Common myeloid progenitor, CD34-positive (primary cell): ENCODE data around the gene MEF2C.

Source experiments
- CTCF ChIA-PET: fragments of 350-600 bp; sonication (Branson Sonifier 250); formaldehyde crosslinking; loops from one replicate; lab custom pipeline; 2021; ENCODE audit warnings: antibody characterized with exemption; lab: Charles Lee
- POLR2A ChIA-PET: fragments of 350-600 bp; sonication (Branson Sonifier 250); formaldehyde crosslinking; loops from one replicate; lab custom pipeline; 2021; ENCODE audit warnings: antibody characterized with exemption; lab: Charles Lee
- DNase-seq, 3 donors: peaks; one replicate each; pipeline versions ENCODE4 v3.0.0 to v3.0.0-alpha.2; 2013
- H3K27ac ChIP-seq, 2 experiments: 1 replicate in 1 of 2; 2 replicates in 1 of 2; pipeline ENCODE4 v1.7.0; 2013; ENCODE audit warnings: inconsistent platforms in 2 of 2, low read length in 2 of 2, mild to moderate bottlenecking in 2 of 2, low read depth in 1 of 2, moderate library complexity in 1 of 2; ENCODE audit not compliant: severe bottlenecking in 2 of 2, insufficient read depth in 1 of 2, poor library complexity in 1 of 2
- H3K27me3 ChIP-seq, 5 experiments: replicated peaks in 2 of 5; 1 replicate in 3 of 5; 2 replicates in 2 of 5; pipeline versions ENCODE4 v1.6.1 to v1.7.0; 2013; ENCODE audit warnings: low read length in 4 of 5, mild to moderate bottlenecking in 2 of 5, moderate library complexity in 2 of 5, inconsistent platforms in 1 of 5; ENCODE audit not compliant: insufficient read depth in 5 of 5, control insufficient read depth in 4 of 5
- H3K36me3 ChIP-seq, 4 experiments: 1 replicate in 2 of 4; 2 replicates in 2 of 4; pipeline versions ENCODE4 v1.6.1 to v1.7.0; 2013; ENCODE audit warnings: low read length in 3 of 4, control low read depth in 1 of 4, mild to moderate bottlenecking in 1 of 4; ENCODE audit not compliant: control insufficient read depth in 4 of 4, insufficient read depth in 4 of 4
- H3K4me1 ChIP-seq, 4 experiments: 1 replicate in 3 of 4; 2 replicates in 1 of 4; pipeline versions ENCODE4 v1.6.1 to v1.7.1; 2013; ENCODE audit warnings: low read length in 3 of 4, mild to moderate bottlenecking in 3 of 4, control low read depth in 1 of 4, inconsistent platforms in 1 of 4, moderate library complexity in 1 of 4; ENCODE audit not compliant: control insufficient read depth in 4 of 4, insufficient read depth in 4 of 4; ENCODE audit errors: control extremely low read depth in 1 of 4
- H3K4me3 ChIP-seq, 7 experiments: 1 replicate in 4 of 7; 2 replicates in 3 of 7; pipeline versions ENCODE4 v1.5.1 to v1.7.0; 2013; ENCODE audit warnings: mild to moderate bottlenecking in 7 of 7, low read length in 6 of 7, moderate library complexity in 6 of 7, inconsistent platforms in 2 of 7, low read depth in 2 of 7, control low read depth in 1 of 7; ENCODE audit not compliant: insufficient read depth in 4 of 7, control insufficient read depth in 1 of 7; ENCODE audit errors: extremely low read depth in 1 of 7
- H3K9me3 ChIP-seq, 5 experiments: 1 replicate in 4 of 5; 2 replicates in 1 of 5; pipeline versions ENCODE4 v1.6.1 to v1.7.1; 2013; ENCODE audit warnings: low read length in 4 of 5, mild to moderate bottlenecking in 2 of 5, inconsistent platforms in 1 of 5, low read depth in 1 of 5, moderate library complexity in 1 of 5; ENCODE audit not compliant: control insufficient read depth in 4 of 5, insufficient read depth in 2 of 5; ENCODE audit errors: control extremely low read depth in 1 of 5
- WGBS: methylation state at CpG from one replicate; pipeline ENCODE4 v1.1.5; 2013; ENCODE audit not compliant: insufficient coverage; 5-methylcytosine and 5-hydroxymethylcytosine counted together

The MEF2C gene

GRCh38 chr5:88836195-88836838, 46.7 kb downstream of the MEF2C start:
- H3K4me3 ChIP-seq, result peak overlapping the region in 3 of 7 experiments; percentile 11 to 55 (median 54)
- WGBS, result 46% methylated on average over 4 of the region's 5 CpGs
- ChIA-PET CTCF (interaction anchor here (1.1 to 1.6 kb wide), 3 partner anchors 8 to 103 kb away, joined by 3 to 5 read pairs (median 4); no protein-coding TSS in a partner anchor), POLR2A (interaction anchor here (0.7 to 1.1 kb wide), 2 partner anchors 8 to 9 kb away, joined by 3 to 4 read pairs; no protein-coding TSS in a partner anchor)
- DNase-seq, result peak in 1 of 3 donors; percentile 55
- peak overlapping the region in 1 of 2 experiments; percentile 63 for H3K27ac ChIP-seq
- H3K36me3 ChIP-seq, result peaks cover 1 to 14% (median 8%) of the 10 kb centered on the region in 4 experiments
- H3K9me3 ChIP-seq, result no peaks in the 10 kb centered on the region
- peaks cover 14 to 39% (median 22%) of the 10 kb centered on the region in 4 experiments for H3K4me1 ChIP-seq
- H3K27me3 ChIP-seq, result no peaks in the 10 kb centered on the region

DNA sequence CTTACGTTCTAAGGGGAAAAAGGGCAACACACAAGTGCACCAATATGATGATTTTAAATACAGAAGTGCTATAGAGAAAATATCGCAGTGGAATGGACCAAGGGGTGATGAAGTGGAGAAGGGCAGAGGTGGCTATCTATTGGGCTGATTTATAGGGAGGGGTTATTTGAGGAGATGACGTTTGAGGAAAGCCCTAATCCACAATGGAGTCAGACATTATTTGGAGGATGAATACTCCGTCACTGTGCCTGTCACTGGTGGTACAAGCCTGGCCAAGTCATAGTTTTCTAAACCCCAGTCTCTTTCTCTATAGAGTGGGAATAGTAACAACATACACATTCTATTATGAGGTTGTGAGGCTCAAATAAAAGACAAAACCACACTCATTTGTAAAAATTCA, 48.5 kb downstream of the MEF2C start:
- Histone ChIP-seq H3K4me1 (peaks cover 29 to 57% (median 37%) of the 10 kb centered on the region in 4 experiments), H3K36me3 (peaks cover 1 to 14% (median 8%) of the 10 kb centered on the region in 4 experiments), H3K4me3 (no peak overlapping the region), H3K27me3 (no peaks in the 10 kb centered on the region), H3K27ac (no peak overlapping the region), H3K9me3 (no peaks in the 10 kb centered on the region)
- DNase-seq, result no peak
- POLR2A ChIA-PET, result no interaction called here
- WGBS, result 97% methylated on average over 4 of the region's 4 CpGs
- CTCF ChIA-PET, result interaction anchor here (1.4 to 2.0 kb wide), 2 partner anchors 11 to 34 kb away, joined by 3 to 7 read pairs; no protein-coding TSS in a partner anchor

DNA sequence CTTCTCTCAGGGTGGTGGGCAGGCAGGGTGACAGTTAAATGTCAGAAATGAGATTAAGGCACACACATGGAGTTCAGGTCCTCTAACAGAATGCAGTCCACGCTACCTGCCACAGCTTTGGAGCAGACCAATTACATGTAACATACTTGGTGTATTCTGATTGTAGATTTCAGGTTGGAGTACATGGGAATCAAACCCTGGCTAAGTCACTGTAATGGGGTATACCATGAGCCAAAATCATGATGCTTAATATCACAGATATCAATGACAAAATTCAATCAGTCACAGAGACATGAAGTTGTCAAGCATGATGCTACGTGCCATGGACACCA, 48.9 kb downstream of the MEF2C start:
- WGBS, result 92% methylated on average over 2 of the region's 2 CpGs
- H3K27me3 ChIP-seq, result no peaks in the 10 kb centered on the region
- CTCF ChIA-PET, result interaction anchor here (1.1 to 2.0 kb wide), 5 partner anchors 12 to 104 kb away, joined by 3 to 7 read pairs (median 3); no protein-coding TSS in a partner anchor
- H3K36me3 ChIP-seq, result peaks cover 1 to 12% (median 8%) of the 10 kb centered on the region in 4 experiments
- POLR2A ChIA-PET, result no interaction called here
- H3K4me3 ChIP-seq, result peak overlapping the region in 2 of 7 experiments; percentile 13 to 34
- no peaks in the 10 kb centered on the region for H3K9me3 ChIP-seq
- no peak for DNase-seq
- H3K27ac ChIP-seq, result no peak overlapping the region
- H3K4me1 ChIP-seq, result peaks cover 33 to 59% (median 41%) of the 10 kb centered on the region in 4 experiments

GRCh38 chr5:88833371-88834130, 49.4 kb downstream of the MEF2C start:
- Histone ChIP-seq H3K9me3 (no peaks in the 10 kb centered on the region), H3K27ac (peak overlapping the region; percentile 27 to 30), H3K27me3 (no peaks in the 10 kb centered on the region), H3K4me3 (peak overlapping the region in 4 of 7 experiments; percentile 4 to 58 (median 30)), H3K36me3 (peaks cover 1 to 13% (median 8%) of the 10 kb centered on the region in 4 experiments), H3K4me1 (peaks cover 37 to 64% (median 45%) of the 10 kb centered on the region in 4 experiments)
- DNase-seq, result peak; percentile 85 to 91 (median 88)
- CTCF ChIA-PET, result interaction anchor here (0.9 to 2.0 kb wide), 6 partner anchors 12 to 104 kb away, joined by 3 to 7 read pairs (median 4); no protein-coding TSS in a partner anchor
- POLR2A ChIA-PET, result interaction anchor here (0.6 kb wide), 1 partner anchor 52 kb away, joined by 3 read pairs; no protein-coding TSS in a partner anchor
- WGBS, result 100% methylated on average over 1 of the region's 7 CpGs

DNA sequence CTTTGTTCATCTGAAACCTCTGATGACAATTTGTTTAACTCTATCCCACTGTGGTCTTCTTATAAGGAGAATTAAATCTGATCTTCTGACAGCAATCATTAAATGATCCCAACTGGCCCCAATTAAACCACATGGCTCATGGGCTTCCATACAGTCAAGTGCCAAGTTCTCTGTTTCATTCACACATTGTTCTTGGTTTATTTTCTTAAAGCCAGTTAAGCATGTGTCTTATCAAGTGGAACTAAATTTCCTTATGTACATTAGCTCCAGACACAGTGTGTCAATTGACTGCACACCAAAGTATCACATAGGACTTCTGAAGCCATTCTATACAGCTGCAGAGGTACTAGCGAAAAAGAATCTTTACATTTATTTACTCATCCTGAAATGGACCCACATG, 51.2 kb downstream of the MEF2C start:
- Histone ChIP-seq H3K27ac (no peak overlapping the region), H3K36me3 (peaks cover 1 to 11% (median 7%) of the 10 kb centered on the region in 4 experiments), H3K27me3 (no peaks in the 10 kb centered on the region), H3K4me3 (no peak overlapping the region), H3K9me3 (no peaks in the 10 kb centered on the region), H3K4me1 (peaks cover 48 to 76% (median 59%) of the 10 kb centered on the region in 4 experiments)
- 100% methylated on average over 1 of the region's 1 CpG for WGBS
- POLR2A ChIA-PET, result no interaction called here
- DNase-seq, result no peak
- CTCF ChIA-PET, result interaction anchor here (1.0 kb wide), 1 partner anchor 29 kb away, joined by 3 read pairs; no protein-coding TSS in a partner anchor

- Histone ChIP-seq H3K4me1 (peaks cover 52 to 82% (median 70%) of the 10 kb centered on the region in 4 experiments), H3K9me3 (no peaks in the 10 kb centered on the region), H3K27ac (peak overlapping the region in 1 of 2 experiments; percentile 27), H3K27me3 (no peaks in the 10 kb centered on the region), H3K4me3 (no peak overlapping the region), H3K36me3 (peaks cover 0 to 10% (median 3%) of the 10 kb centered on the region in 4 experiments)
- DNase-seq, result no peak
- POLR2A ChIA-PET, result interaction anchor here (1.1 kb wide), 1 partner anchor 22 kb away, joined by 3 read pairs; no protein-coding TSS in a partner anchor
- CTCF ChIA-PET, result interaction anchor here (0.9 to 3.1 kb wide), 6 partner anchors 12 to 90 kb away, joined by 3 to 14 read pairs (median 4); partner anchors contain the start of gene MEF2C
Measured at GRCh38 chr5:88830567-88830966, 52.4 kb downstream of the MEF2C start.
